Liver (tissue), 9 donors: ENCODE measurements around the gene DEFB121. TPM values are rescaled to one million over a fixed set of nuclear protein-coding genes. Genes with fewer than 3 reads are reported as not detected.

Experiments
- DNase-seq: peaks from one replicate; pipeline ENCODE4 v3.0.0-alpha.2; 2017; ENCODE audit warnings: low spot score
- H3K27ac ChIP-seq, 2 donors: one replicate each; pipeline ENCODE4 v1.7.0; 2013; ENCODE audit warnings: inconsistent platforms in 2 of 2, low read length in 2 of 2, control low read depth in 1 of 2, low read depth in 1 of 2, mild to moderate bottlenecking in 1 of 2
- H3K27me3 ChIP-seq, 4 donors: one replicate each; pipeline versions ENCODE4 v1.6.1 to v1.7.0; 2013; ENCODE audit warnings: low read length in 3 of 4, inconsistent platforms in 1 of 4, mild to moderate bottlenecking in 1 of 4, moderate library complexity in 1 of 4; ENCODE audit not compliant: control insufficient read depth in 4 of 4, insufficient read depth in 4 of 4
- H3K36me3 ChIP-seq, 4 donors: one replicate each; pipeline versions ENCODE4 v1.6.1 to v1.7.0; 2013; ENCODE audit warnings: low read length in 3 of 4, mild to moderate bottlenecking in 3 of 4, low read depth in 1 of 4, moderate library complexity in 1 of 4; ENCODE audit not compliant: control insufficient read depth in 4 of 4, insufficient read depth in 3 of 4
- H3K4me1 ChIP-seq, 4 donors: one replicate each; pipeline versions ENCODE4 v1.6.1 to v1.7.0; 2013; ENCODE audit warnings: low read length in 3 of 4, mild to moderate bottlenecking in 3 of 4, moderate library complexity in 1 of 4; ENCODE audit not compliant: control insufficient read depth in 4 of 4, insufficient read depth in 4 of 4
- H3K4me3 ChIP-seq, 3 donors: one replicate each; pipeline versions ENCODE4 v1.6.1 to v1.7.0; 2013; ENCODE audit warnings: low read length in 3 of 3, control low read depth in 1 of 3, low read depth in 1 of 3, mild to moderate bottlenecking in 1 of 3
- H3K9ac ChIP-seq, 2 donors: one replicate each; pipeline ENCODE4 v1.7.0; 2013; ENCODE audit warnings: low read length in 2 of 2, mild to moderate bottlenecking in 2 of 2, moderate library complexity in 2 of 2, control low read depth in 1 of 2, low read depth in 1 of 2
- H3K9me3 ChIP-seq, 4 donors: one replicate each; pipeline versions ENCODE4 v1.6.1 to v1.7.0; 2013; ENCODE audit warnings: low read length in 3 of 4; ENCODE audit not compliant: control insufficient read depth in 4 of 4
- ATF3 ChIP-seq: IDR thresholded peaks from 2 replicates; pipeline ENCODE4 v1.6.1; 2016; ENCODE audit warnings: antibody characterized with exemption
- CTCF ChIP-seq: fragments of 150-350 bp; IDR thresholded peaks from 2 replicates; pipeline ENCODE4 v1.5.1; 2017; ENCODE audit warnings: improper control_type of control experiment, low read depth, low read length; ENCODE audit not compliant: missing input control
- EGR1 ChIP-seq, 2 donors: IDR thresholded peaks; 2 replicates each; pipeline ENCODE4 v1.6.1; 2016 to 2018; ENCODE audit warnings: antibody characterized with exemption in 2 of 2, low read depth in 2 of 2
- FOXA1 ChIP-seq: IDR thresholded peaks from 2 replicates; pipeline ENCODE4 v1.6.1; 2016; ENCODE audit warnings: antibody characterized with exemption
- FOXA2 ChIP-seq: IDR thresholded peaks from 2 replicates; pipeline ENCODE4 v1.6.1; 2016; ENCODE audit warnings: antibody characterized with exemption
- GABPA ChIP-seq, 2 donors: IDR thresholded peaks in 1 of 2; conservative IDR thresholded peaks in 1 of 2; 2 replicates each; pipeline ENCODE4 v1.6.1; 2016; ENCODE audit warnings: antibody characterized with exemption in 2 of 2, mild to moderate bottlenecking in 1 of 2, moderate library complexity in 1 of 2
- HNF4A ChIP-seq, 2 donors: conservative IDR thresholded peaks; 2 replicates each; pipeline ENCODE4 v1.6.1; 2016; ENCODE audit warnings: antibody characterized with exemption in 2 of 2, mild to moderate bottlenecking in 2 of 2
- HNF4G ChIP-seq: IDR thresholded peaks from 2 replicates; pipeline ENCODE4 v1.6.1; 2016; ENCODE audit warnings: antibody characterized with exemption
- JUND ChIP-seq, 2 donors: IDR thresholded peaks; 2 replicates each; pipeline ENCODE4 v1.6.1; 2016; ENCODE audit warnings: antibody characterized with exemption in 2 of 2
- MAX ChIP-seq: IDR thresholded peaks from 2 replicates; pipeline ENCODE4 v1.6.1; 2016; ENCODE audit warnings: antibody characterized with exemption
- NR2F2 ChIP-seq: IDR thresholded peaks from 2 replicates; pipeline ENCODE4 v1.6.1; 2016; ENCODE audit warnings: antibody characterized with exemption
- RAD21 ChIP-seq, 2 donors: IDR thresholded peaks; 2 replicates each; pipeline ENCODE4 v1.6.1; 2016; ENCODE audit warnings: antibody characterized with exemption in 2 of 2, mild to moderate bottlenecking in 2 of 2
- RXRA ChIP-seq, 2 donors: IDR thresholded peaks; 2 replicates each; pipeline ENCODE4 v1.6.1; 2017 to 2018; ENCODE audit warnings: antibody characterized with exemption in 2 of 2, mild to moderate bottlenecking in 1 of 2
- SP1 ChIP-seq: IDR thresholded peaks from 2 replicates; pipeline ENCODE4 v1.6.1; 2018; ENCODE audit warnings: antibody characterized with exemption, mild to moderate bottlenecking
- TAF1 ChIP-seq: conservative IDR thresholded peaks from 2 replicates; pipeline ENCODE4 v1.6.1; 2016; ENCODE audit warnings: antibody characterized with exemption, mild to moderate bottlenecking
- YY1 ChIP-seq: IDR thresholded peaks from 2 replicates; pipeline ENCODE4 v1.6.1; 2016; ENCODE audit warnings: antibody characterized with exemption, mild to moderate bottlenecking
- WGBS: extraction: QIAGEN DNeasy Blood & Tissue Kit; methylation state at CpG from one replicate; pipeline ENCODE4 v1.1.7; 2013; 5-methylcytosine and 5-hydroxymethylcytosine counted together
- polyA plus RNA-seq, 2 donors: library from polyadenylated mRNA; stranded (reverse) in 1 of 2; unstranded in 1 of 2; fragments of 200-250 nt in 1 of 2; fragments of >200 nt in 1 of 2; fragmentation: Nextera tagmentation in 1 of 2; extraction: Ambion mirVana in 1 of 2; gene quantifications; one replicate each; pipeline versions ENCODE4 v1.2.1 to v1.2.3, GENCODE V29; 2013 to 2015
- total RNA-seq, 2 donors: library from RNA; depleted of rRNA; stranded (reverse); fragments of >200 nt; gene quantifications; one replicate each; pipeline ENCODE4 v1.2.3, GENCODE V29; 2014
- TF ChIP-seq, protein P1 (sequence below): IDR thresholded peaks from 2 replicates; pipeline ENCODE4 v1.6.1; 2016; ENCODE audit warnings: antibody characterized with exemption, mild to moderate bottlenecking
- donor health status: healthy.
- donor health status: healthy.
- donor health status: healthy.
- donor health status: healthy.
- donor health status: healthy.

The DEFB121 gene, protein sequence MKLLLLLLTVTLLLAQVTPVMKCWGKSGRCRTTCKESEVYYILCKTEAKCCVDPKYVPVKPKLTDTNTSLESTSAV
- total RNA-seq (not detected), polyA plus RNA-seq (not detected)

DNA sequence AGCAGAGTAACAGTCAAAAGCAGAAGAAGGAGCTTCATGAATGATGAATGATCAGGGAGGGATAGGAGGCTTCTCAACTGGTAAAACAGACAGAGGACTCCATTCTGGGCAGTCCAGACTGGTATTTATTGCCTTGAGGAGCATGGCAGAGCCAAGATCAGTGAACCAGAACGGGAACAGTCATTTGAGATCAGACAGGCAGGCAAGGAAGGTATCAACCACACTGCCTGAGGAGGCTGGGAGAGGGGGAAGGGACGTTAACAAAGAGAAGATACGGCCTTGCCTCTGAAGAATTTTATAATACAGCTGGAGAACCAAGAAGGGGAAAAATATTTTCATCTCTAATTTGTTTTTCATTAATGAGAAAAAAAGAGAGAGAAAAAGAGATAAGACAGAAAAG is at the start of gene DEFB121:
DEFB121 (minus strand) TSS at position 101 of the 400 bp plus-strand sequence; CDS start at position 38, 63 bp downstream.
- TF ChIP-seq TAF1 (no peak), RXRA (IDR thresholded peaks at IDR 0.05) (no peak), YY1 (no peak), FOXA1 (no peak), RAD21 (IDR thresholded peaks at IDR 0.05) (no peak), MAX (no peak), EGR1 (IDR thresholded peaks at IDR 0.05; ENCODE audit: low read depth in 2 of 2) (no peak)
- Histone ChIP-seq H3K4me1 (no peaks in the 10 kb centered on the region), H3K4me3 (no peak within 1 kb of the TSS), H3K27ac (no peak within 1 kb of the TSS), H3K36me3 (no peaks in the 10 kb centered on the region), H3K9me3 (peaks cover 0 to 3% (median 0%) of the 10 kb centered on the region in 4 donors), H3K27me3 (no peaks in the 10 kb centered on the region), H3K9ac (no peak within 1 kb of the TSS)
- DNase-seq, result no peak
- WGBS, result 38% methylated on average over 3 of the region's 3 CpGs

DNA sequence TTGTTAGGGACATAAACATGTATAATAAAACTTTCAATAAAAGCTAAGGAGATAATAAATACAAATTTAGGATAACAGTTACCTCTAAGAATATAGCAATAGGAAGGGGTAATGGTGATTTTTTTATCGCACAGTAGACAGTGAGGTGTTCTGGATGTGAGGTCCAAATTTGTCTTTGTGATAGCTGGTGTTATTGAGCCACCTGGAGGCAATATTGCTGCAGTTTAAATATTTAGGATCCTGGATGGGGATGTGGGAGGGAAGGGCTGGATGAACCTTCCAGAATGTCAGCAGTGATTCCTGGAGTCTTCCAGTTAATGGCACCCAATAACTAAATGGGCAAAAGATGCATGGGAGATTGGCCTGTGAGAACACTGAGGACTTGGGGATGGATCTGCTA is 48.3 kb upstream of the DEFB121 start:
- Histone ChIP-seq H3K9me3 (no peaks in the 10 kb centered on the region), H3K36me3 (no peaks in the 10 kb centered on the region), H3K27me3 (peaks cover 0 to 2% (median 0%) of the 10 kb centered on the region in 4 donors), H3K9ac (no peak overlapping the region), H3K4me1 (no peaks in the 10 kb centered on the region), H3K4me3 (no peak overlapping the region), H3K27ac (no peak overlapping the region)
- 87% methylated on average over 1 of the region's 1 CpG for WGBS
- TF ChIP-seq FOXA2, result no peak
- no peak for TF ChIP-seq HNF4A (conservative IDR thresholded peaks at IDR 0.05)
- TF ChIP-seq MAX, result no peak
- TF ChIP-seq NR2F2, result no peak
- no peak for TF ChIP-seq EGR1 (IDR thresholded peaks at IDR 0.05; ENCODE audit: low read depth in 2 of 2)
- TF ChIP-seq YY1, result no peak
- no peak for TF ChIP-seq JUND (IDR thresholded peaks at IDR 0.05)
- no peak for TF ChIP-seq TAF1
- TF ChIP-seq FOXA1, result no peak
- TF ChIP-seq GABPA (IDR thresholded peaks at IDR 0.05 in 1 of 2, conservative IDR thresholded peaks at IDR 0.05 in 1 of 2), result no peak
- TF ChIP-seq, protein P1, sequence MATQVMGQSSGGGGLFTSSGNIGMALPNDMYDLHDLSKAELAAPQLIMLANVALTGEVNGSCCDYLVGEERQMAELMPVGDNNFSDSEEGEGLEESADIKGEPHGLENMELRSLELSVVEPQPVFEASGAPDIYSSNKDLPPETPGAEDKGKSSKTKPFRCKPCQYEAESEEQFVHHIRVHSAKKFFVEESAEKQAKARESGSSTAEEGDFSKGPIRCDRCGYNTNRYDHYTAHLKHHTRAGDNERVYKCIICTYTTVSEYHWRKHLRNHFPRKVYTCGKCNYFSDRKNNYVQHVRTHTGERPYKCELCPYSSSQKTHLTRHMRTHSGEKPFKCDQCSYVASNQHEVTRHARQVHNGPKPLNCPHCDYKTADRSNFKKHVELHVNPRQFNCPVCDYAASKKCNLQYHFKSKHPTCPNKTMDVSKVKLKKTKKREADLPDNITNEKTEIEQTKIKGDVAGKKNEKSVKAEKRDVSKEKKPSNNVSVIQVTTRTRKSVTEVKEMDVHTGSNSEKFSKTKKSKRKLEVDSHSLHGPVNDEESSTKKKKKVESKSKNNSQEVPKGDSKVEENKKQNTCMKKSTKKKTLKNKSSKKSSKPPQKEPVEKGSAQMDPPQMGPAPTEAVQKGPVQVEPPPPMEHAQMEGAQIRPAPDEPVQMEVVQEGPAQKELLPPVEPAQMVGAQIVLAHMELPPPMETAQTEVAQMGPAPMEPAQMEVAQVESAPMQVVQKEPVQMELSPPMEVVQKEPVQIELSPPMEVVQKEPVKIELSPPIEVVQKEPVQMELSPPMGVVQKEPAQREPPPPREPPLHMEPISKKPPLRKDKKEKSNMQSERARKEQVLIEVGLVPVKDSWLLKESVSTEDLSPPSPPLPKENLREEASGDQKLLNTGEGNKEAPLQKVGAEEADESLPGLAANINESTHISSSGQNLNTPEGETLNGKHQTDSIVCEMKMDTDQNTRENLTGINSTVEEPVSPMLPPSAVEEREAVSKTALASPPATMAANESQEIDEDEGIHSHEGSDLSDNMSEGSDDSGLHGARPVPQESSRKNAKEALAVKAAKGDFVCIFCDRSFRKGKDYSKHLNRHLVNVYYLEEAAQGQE, result no peak
- TF ChIP-seq CTCF, result no peak
- TF ChIP-seq ATF3, result no peak
- TF ChIP-seq SP1, result no peak
- TF ChIP-seq HNF4G, result no peak
- DNase-seq, result no peak
